Ishikawa (cell line): ENCODE results near the gene RPGRIP1.

ENCODE experiments used
- CEBPB ChIP-seq: IDR thresholded peaks from 2 replicates; pipeline ENCODE4 v1.6.1; 2012
- EP300 ChIP-seq: IDR thresholded peaks from 2 replicates; pipeline ENCODE4 v1.6.1; 2012; ENCODE audit warnings: borderline replicate concordance
- NFIC ChIP-seq: IDR thresholded peaks from 2 replicates; pipeline ENCODE4 v1.6.1; 2012
- TCF12 ChIP-seq: IDR thresholded peaks from 2 replicates; pipeline ENCODE4 v1.6.1; 2012; ENCODE audit warnings: low read depth
- YY1 ChIP-seq: IDR thresholded peaks from 2 replicates; pipeline ENCODE4 v1.6.1; 2012; ENCODE audit warnings: low read depth
- TF ChIP-seq, protein P1 (sequence below): IDR thresholded peaks from 2 replicates; pipeline ENCODE4 v1.6.1; 2012

DNA sequence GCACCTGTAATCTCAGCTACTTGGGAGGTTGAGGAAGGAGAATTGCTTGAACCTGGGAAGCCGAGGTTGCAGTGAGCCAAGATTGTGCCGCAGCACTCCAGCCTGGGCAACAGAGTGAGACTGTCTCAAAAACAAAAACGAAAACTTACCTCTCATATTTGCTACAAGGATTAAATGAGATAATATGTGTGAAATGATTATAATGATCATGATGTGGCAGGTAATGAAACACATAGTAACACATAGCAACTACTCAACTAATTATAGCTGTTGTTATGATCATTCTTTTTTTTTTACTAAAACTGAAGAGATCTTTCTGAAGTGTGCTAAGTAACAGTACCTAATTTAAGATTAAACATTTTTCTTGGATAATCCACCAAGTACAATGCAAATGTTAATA, 30.1 kb downstream of the RPGRIP1 start:
- TF ChIP-seq TCF12 (no peak), NFIC (no peak), YY1 (no peak), CEBPB (no peak), EP300 (no peak)
- TF ChIP-seq, protein P1, sequence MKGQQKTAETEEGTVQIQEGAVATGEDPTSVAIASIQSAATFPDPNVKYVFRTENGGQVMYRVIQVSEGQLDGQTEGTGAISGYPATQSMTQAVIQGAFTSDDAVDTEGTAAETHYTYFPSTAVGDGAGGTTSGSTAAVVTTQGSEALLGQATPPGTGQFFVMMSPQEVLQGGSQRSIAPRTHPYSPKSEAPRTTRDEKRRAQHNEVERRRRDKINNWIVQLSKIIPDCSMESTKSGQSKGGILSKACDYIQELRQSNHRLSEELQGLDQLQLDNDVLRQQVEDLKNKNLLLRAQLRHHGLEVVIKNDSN: no peak
